WI38 (cell line): ENCODE measurements around the gene GMPPA.

Source experiments
- H3K4me3 ChIP-seq: 2 replicates; pipeline ENCODE4 v1.5.1; 2011; ENCODE audit warnings: low read depth, mild to moderate bottlenecking, control low read depth, low read length
- CTCF ChIP-seq: IDR thresholded peaks from 2 replicates; pipeline ENCODE4 v1.5.1; 2012; ENCODE audit warnings: low read depth, mild to moderate bottlenecking, control low read depth, low read length

GMPPA gene

DNA sequence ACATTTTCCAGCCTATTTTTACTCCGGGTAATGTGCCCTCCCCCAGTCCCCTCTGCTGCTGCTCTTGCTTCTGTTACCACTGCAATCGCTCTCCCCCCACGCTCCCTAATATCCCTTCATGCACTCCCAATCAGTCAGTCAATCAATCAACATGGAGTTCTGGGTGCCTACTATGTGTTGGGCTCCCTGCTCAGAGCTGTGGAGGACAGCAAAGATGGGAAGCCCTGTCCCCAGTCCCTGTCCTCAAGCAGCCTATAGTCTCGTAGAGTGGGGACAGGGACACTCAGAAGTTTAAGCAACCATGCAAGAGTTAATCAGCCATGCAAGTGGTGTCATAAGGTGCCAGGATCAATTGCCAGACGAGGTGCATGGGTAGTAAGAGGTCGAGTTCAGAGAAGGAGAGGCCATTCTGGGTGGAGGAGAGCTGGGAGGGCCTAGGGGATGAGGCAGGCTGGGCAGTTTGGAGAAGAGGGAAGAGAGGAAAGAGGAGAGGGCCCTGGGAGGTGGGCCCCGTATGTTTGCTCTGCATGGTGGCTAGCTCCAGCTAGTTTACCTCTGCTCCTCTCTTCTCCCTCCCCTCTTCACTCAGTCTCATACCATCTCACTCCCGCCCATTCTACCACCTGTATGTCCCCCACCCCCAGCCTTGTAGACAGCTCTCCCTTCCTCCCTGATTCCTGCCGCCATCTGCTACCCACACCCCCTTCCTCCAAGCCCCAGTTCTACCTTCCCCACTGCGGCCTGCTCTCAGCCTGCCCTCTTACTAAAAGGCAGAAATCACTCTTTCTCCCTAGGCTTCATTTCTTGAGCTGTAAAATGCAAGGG, 19.5 kb downstream of the GMPPA start:
- no peak for TF ChIP-seq CTCF
- no peak overlapping the region for H3K4me3 ChIP-seq

- no peak for TF ChIP-seq CTCF
- H3K4me3 ChIP-seq = no peak overlapping the region
Observed at GRCh38 chr2:219519526-219519916, 20.8 kb downstream of the GMPPA start.

DNA sequence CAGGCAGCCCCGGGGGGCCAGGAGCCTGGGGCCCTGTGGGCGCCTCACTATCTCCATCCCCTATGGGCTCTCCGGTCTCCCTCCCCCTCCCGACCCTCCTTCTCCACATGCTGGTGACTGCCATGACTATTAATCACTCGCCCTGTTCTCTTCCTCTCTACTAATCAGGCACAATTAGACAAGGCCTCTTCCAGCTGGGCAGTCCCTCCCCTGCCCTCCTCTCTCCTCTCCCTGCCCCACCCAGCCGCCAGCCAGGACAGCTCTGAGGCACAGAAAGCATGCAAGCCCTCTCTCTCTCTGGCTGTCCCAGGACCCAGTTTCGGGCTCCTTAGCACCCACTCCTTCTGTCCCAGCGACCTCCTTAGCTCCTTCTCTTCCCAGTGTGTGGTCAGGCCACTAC, 21.4 kb downstream of the GMPPA start:
- H3K4me3 ChIP-seq = no peak overlapping the region
- no peak for TF ChIP-seq CTCF

GRCh38 chr2:219521066-219521880, 22.6 kb downstream of the GMPPA start:
- peak; percentile 76 for TF ChIP-seq CTCF

GRCh38 chr2:219522111-219523030, 23.7 kb downstream of the GMPPA start:
- peak overlapping the region; percentile 3; the same call in 1 of the 2 replicates for H3K4me3 ChIP-seq
- no peak for TF ChIP-seq CTCF

More at GRCh38 chr2:219521066-219521880, 22.6 kb downstream of the GMPPA start:
- H3K4me3 ChIP-seq = no peak overlapping the region

GRCh38 chr2:219523031-219523671, 24.5 kb downstream of the GMPPA start:
- no peak overlapping the region for H3K4me3 ChIP-seq
- TF ChIP-seq CTCF = no peak
